HG02973 (cell line): ENCODE results near the gene SCAMP3.
A peak's percentile ranks its signal among the peaks of the same experiment; 100 is the strongest.
"Not testable (repeated sequence)": the region's sequence is repeated elsewhere in the genome, so short reads cannot be mapped to it uniquely, and the experiment has no call there.

Source experiments
- ATAC-seq: cut with Tn5 transposase; IDR thresholded peaks from one replicate; pipeline ENCODE4 v1.9.1; 2021; ENCODE audit warnings: moderate library complexity; ENCODE audit not compliant: unreplicated experiment

The SCAMP3 gene

DNA sequence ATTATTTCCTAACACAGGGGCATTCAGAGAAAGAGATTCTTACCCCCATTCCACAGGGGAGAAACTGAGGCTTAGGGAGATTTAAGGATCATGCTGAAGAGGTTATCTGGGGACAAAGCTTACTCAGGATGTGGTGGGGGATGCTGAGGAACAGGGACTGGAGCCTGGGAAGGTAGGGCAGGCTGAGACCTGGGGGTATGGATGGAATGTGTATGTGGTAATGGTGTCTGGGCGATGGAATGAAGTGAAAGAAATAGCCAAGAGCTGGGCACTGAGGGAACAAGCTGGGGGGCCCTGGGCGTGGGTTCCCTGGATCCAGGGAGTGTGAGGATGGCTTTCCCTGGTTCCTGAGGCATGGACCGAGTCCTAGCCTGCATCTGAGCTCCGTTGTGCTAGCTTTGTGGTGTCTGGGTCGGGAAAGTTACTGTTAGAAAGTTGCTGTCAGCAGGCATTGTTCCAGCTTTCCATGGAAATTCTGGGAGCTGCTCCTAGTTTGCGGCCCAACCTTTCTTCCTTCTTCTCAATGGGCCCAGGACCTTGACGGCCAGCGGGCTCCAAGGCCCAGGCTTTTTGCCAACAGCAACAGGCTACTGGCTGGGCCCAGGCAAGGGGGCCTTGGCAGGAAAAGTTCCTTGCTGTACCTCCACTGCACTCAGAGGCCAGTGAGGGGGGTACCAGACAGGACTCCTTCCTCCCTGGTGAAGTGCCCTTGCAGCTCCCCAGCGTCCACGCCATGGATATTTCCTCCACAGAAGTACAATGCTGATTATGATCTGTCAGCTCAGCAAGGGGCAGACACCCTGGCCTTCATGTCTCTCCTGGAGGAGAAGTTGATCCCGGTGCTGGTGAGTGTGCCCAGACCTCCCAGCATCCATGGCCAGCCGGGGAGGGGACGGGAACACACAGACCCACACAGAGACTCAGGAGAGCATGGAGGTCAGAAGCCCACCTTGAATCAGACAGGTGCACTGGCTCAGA, 29.9 kb downstream of the SCAMP3 start:
- ATAC-seq: not testable (repeated sequence)

DNA sequence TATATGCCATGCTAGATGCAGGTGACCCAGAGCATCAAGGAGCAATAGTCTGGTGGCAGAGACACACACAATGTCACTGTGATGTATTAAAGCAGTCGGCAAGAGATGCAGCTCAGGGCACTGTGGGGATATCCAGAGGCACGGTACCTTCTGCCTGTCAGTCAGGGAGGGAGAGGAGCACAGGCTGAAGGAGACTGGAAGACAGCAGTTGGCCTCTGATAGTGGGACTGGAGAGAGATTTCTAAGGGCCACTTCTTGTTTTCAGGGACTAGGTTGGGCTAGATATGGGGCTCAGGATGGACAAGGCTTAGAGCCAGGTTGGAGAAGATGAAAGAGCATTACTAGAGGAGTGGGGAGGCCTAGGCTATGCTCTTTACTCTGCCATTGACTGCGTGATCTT, 30.9 kb downstream of the SCAMP3 start:
- not testable (repeated sequence) for ATAC-seq

DNA sequence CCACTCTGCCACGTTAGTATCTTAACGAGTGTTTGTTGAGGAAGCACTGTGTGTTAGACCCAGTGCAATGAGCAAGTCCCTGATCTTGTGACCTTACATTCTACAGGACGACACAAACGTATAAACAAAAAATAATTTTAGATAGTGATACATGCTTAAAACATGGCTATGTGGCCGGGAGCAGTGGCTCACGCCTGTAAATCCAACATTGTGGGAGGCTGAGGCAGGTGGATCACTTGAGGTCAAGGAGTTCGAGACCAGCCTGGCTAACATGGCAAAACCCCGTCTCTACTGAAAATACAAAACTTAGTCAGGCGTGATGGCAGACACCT, 34.1 kb downstream of the SCAMP3 start:
- ATAC-seq: no peak

DNA sequence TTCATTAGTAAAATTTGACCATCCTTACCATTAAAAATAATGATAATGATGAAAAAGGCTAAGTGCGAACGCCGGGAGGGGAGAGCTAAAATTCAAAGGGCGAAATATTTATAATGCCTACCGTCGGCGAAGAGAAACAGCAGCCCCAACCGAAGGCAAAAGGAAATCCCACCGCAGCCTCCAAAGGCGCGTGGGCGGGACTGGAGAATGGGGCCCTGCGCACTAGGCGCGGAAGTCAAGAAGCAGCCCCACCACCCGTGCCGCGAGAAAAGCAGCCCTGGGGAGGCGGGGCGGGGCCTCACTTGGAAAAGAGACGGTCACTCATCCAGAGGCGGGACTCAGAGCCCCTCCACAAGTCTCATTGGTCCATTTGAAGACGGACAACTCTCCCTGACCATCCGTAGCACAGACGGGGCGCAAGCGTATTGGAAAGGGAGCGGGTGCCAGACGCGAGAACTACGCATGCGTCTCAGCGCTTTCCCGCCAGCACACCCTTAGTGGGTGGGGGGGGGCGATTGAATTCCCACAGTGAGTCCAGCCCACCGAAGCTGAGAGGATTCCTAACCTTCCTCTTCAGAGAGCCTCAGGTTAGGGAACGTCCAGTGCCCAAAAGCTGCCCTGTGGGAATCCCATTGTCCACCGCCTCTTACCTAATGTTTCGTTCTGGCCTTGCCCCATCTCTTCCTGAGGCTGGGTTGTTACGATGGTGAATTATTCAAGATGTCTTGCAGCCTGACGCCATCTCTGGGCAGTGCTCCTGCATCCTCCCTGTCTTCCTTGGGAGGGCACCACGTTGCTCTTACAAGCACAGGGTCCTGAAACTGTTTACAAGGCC, 34.7 kb downstream of the SCAMP3 start:
- peak; percentile 82 for ATAC-seq

DNA sequence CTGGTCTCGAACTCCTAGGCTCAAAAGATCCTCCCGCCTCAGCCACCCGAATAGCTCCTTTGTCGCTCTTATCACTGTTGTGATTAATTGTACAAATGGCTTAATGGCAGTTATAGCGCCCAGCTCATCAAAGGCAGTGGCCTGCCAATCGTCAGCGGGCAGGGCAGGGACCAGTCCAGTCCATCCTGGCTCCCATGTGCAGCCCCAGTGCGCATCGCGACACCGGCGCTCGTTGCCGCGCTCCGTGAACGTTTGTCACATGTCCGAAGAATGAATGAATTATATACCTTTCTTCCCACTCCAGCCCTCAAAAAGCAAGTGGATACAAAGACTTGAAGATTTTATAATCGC, 35.3 kb downstream of the SCAMP3 start:
- ATAC-seq: no peak

DNA sequence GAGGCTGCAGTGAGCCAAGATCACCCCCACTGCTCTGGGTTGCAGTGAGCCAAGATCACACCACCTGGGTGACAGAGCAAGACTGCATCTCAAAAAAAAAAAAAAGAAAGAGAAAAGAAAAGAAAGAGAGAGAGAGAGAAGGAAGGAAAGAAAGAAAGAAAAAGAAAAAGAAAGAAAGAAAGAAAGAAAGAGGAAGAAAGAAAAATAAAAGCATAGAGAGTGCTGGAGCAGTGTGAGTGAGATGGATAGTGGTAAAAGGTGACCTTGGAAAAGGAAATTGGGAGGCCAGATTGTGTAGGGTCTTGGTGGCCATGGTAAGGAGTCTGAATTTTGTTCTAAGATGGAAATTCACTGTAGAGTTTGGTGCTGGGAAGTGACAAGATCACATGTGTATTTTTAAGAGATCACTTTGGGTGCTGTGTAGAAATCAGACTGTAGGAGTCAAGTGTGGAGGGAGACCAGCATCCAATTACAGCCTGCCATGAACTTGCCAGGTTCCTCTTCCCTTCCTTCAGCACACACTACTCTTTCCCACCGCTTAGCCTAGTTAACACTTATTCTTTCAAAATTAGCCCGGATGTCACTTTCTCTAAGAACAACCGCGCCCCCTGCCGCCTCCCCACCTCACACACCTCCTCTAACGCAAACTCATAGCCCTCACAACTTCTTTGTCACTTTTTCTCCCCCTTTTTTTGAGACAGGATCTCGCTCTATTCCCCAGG, 35.8 kb downstream of the SCAMP3 start:
- ATAC-seq: no peak

DNA sequence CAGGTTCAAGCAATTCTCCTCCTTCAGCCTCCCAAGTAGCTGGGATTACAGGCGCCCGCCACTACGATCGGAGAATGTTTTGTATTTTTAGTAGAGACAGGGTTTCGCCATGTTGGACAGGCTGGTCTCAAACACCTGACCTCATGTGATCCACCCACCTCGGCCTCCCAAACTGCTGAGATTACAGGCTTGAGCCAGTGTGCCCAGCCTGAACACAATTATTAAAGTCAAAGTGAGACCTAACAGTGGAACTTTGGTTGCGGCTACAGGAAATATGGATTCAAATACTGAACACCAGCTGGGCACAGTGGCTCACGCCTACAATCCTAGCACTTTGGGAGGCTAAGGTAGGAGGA, 36.8 kb downstream of the SCAMP3 start:
- ATAC-seq: not testable (repeated sequence)

DNA sequence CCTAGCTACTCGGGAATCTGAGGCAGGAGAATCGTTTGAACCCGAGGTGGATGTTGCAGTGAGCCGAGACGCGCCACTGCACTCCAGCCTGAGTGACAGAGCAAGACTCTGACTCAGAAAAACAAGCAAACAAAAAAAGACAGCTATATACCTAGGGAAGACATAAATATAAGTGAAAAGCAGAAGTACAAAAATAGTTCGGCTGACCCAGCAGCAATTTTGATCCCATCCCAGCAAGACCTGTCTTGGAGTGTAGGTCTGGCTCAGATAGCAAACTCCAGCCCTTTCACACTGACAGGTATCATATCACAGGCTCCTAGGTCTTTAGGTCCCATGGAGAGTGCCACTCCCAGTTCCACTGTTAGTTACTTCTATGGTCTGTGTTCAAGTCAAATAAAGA, 39.1 kb downstream of the SCAMP3 start:
- ATAC-seq: no peak

DNA sequence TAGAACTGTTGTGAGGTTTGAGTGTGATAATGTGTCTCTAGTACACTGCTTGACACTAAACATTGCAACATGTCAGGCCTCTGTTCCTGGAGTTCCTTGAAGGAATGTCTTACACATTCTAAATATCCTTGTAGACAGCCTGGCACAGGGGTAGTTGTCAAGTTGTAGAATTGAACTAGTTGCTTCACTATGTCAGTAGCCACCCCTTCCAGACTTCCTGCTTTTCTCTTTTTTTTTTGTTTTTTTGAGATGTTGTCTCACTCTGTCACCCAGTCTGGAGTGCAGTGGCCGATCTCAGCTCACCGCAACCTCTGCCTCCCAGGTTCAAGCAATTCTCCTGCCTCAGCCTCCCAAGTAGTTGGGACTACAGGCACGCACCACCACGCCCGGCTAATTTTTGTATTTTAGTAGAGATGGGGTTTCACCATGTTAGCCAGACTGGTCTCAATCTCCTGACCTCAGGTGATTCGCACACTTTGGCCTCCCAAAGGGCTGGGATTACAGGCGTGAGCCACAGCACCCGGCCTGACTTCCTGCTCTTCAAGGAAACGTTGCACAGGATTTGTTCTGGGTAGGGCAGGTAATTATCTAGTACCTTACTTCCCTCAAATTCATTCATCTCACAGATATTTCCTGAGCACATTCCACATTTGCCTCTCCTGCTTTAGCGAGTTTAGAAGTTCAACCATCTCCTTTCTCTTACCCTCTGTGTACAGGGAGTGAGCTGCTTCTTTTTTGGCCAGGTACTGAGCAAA, 41.8 kb downstream of the SCAMP3 start:
- not testable (repeated sequence) for ATAC-seq

DNA sequence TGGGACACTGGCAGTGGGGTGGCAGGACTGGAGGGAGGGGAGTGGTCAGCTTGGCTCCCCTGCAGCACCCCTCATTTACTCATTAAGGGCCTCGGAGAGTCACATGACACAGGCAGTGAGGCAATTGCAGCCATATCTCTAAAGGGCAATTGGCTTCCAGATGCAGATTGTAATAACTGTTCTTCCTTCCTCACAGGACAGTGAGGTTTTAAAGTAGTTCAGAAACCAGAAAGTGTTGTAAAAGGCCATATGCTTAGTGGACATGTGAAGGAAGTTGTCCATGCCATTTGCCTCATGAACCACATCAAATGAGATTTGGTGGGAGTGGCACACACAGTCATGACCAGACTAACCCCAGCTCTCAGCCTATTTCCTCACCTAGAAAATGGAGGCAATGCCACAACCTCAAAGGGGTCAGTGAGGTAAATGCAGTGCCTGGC, 42.5 kb downstream of the SCAMP3 start:
- no peak for ATAC-seq

DNA sequence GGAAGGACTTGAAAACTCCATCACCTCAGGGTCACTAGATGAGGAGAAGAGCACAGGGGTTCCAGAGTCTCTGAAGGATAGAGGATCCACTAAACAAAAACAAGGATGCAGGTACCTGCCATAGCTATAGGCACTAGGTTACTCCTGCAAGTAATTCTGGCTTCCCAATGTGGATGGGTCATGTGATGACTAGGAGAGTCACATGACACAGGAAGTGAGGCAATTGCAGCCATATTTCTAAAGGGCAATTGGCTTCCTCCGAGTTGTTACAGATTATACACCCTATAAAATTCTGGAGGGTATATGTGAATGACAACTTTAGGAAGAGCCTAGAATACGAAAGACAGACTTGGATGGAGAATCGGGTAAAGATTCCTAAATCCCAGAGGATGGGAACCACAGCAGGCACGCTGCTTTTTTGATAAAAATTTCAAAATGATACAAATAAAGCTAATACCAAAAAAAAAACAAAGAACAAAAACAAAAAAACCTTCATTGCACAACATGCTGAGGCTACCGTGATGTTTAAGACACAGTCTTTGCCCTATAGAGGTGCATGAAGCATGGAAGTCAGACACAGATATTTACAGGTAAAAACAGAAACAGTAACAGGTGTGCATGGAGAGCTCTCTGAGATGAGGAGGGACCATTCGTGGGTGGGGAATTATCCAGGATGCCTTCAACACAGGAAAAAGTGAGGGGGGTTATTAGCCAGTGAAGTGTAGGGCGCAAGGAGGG, 43.1 kb downstream of the SCAMP3 start:
- ATAC-seq: no peak

DNA sequence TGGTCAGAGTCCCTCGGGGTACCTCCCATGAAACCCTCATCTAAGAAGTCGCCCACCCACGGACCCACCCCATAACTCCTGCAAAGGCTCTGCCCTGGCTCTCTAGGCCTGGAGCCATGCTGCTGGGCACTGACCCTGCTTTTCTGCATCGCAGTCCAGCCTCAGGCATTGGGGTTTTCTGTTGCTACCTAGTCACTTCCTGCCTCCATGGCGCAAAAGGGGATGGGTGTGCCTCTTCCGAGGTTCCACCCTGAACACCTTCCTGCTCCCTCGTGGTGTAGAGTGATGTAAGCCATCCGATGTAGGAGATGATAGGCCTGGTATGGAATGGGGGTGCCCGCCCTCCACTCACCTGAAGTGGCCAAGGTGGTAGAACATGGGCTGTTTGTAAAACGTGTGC, 47.5 kb downstream of the SCAMP3 start:
- not testable (repeated sequence) for ATAC-seq

DNA sequence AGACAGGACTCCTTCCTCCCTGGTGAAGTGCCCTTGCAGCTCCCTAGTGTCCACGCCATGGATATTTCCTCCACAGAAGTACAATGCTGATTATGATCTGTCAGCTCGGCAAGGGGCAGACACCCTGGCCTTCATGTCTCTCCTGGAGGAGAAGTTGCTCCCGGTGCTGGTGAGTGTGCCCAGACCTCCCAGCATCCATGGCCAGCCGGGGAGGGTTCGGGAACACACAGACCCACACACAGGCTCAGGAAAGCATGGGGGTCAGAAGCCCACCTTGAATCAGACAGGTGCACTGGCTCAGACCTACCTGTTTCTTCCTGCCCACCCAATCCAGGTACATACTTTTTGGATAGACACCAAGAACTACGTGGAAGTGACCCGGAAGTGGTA, 50.1 kb downstream of the SCAMP3 start:
- ATAC-seq: not testable (repeated sequence)

DNA sequence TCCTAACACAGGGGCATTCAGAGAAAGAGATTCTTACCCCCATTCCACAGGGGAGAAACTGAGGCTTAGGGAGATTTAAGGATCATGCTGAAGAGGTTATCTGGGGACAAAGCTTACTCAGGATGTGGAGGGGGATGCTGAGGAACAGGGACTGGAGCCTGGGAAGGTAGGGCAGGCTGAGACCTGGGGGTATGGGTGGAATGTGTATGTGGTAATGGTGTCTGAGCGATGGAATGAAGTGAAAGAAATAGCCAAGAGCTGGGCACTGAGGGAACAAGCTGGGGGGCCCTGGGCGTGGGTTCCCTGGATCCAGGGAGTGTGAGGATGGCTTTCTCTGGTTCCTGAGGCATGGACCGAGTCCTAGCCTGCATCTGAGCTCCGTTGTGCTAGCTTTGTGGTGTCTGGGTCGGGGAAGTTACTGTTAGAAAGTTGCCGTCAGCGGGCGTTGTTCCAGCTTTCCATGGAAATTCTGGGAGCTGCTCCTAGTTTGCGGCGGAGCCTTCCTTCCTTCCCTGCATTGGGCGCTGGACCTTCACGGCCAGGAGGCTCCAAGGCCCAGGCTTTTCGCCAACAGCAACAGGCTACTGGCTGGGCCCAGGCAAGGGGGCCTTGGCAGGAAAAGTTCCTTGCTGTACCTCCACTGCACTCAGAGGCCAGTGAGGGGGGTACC, 50.6 kb downstream of the SCAMP3 start:
- ATAC-seq: not testable (repeated sequence)

DNA sequence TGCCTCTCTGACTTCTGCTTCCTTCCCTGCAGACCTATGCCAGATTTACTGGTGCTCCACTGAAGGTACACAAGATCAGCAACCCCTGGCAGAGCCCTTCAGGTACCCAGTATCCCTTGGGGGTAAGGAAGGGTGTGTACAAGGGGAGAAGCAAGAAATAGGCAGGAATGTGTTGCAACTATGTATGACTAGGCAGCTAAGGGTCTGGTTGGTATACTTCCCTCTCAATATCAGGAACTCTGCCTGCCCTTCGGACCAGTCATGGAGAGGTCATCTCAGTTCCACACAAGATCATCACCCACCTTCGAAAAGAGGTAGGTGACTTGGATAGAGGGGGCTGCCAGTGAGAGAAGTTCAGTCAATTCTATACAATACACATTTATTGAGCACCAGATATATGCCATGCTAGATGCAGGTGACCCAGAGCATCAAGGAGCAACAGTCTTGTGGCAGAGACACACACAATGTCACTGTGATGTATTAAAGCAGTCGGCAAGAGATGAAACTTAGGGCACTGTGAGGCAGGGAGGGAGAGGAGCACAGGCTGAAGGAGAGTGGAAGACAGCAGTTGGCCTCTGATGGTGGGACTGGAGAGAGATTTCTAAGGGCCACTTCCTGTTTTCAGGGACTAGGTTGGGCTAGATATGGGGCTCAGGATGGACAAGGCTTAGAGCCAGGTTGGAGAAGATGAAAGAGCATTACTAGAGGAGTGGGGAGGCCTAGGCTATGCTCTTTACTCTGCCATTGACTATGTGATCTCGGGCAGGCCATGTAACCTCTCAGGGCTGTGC, 51.7 kb downstream of the SCAMP3 start:
- ATAC-seq: no peak

DNA sequence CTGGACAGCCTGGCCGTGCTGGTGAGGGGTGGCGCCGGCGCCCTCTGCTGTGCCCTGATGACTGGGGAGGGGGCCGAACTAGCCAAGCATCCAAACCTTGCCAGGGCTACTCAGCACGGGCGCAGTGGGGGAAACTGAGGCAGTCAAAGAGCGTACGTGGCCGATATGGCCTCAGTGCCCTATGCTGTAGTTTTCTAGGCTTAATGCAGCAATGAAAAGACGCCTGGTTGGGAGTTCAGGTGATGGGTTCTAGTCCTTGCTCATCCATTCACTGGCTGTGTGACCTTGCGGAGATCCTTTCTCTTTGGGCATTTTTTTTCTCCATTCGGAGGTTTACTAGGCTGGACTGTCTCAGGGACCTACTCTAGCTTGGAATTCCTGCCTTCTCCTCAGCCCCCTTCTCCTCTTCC, 52.8 kb downstream of the SCAMP3 start:
- ATAC-seq: no peak

DNA sequence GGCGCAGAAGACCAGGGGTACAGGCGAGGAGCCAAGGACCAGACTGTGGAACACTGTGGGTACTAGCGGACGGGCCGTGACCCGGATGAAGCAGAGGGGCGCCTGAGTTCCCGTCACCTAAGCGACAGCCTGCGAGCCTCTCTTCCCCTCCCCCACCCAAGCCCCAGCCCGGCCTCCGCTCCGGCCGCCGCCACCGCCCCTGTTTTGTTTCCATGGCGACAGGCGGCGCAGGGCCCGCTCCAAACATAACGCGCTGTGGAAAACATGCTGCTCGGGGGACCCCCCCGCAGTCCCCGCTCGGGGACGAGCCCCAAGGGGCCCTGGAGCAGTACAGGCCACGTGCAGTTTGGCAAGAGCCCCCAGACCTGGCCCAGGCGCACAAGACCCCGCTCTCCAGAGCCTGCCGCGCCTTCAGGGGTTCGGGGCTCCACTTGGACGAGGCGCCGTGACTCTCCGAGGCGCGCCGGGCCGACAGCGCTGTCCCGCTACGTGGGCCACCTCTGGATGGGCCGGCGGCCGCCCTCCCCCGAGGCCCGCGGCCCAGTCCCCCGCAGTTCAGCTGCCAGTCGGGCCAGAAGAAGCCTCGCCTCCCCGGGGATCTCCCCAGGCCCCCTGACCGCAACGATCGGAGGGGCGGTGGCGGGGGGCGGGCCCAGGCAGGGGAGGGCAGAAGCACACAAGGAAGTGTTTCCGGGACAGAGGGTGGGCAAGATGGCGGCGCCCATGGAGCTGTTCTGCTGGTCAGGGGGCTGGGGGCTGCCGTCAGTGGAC, 53.4 kb downstream of the SCAMP3 start, which contains the start of gene MTX1:
MTX1 (plus strand) TSS at position 155 of the 771 bp plus-strand sequence; CDS start at position 265, 110 bp downstream.
- ATAC-seq: peak; percentile 57
